HepG2 (cell line): ENCODE results near the gene ALK. TPM values are rescaled to one million over a fixed set of nuclear protein-coding genes. Genes with fewer than 3 reads are reported as not detected.

ENCODE experiments used
- ATAC-seq: fragments of 200-7000 bp; cut with Tn5 transposase; 3 replicates; pipeline ENCODE4 v1.9.1; 2020; ENCODE audit warnings: mild to moderate bottlenecking, moderate library complexity
- BruUV-seq: library from RNA; stranded (reverse); fragments of 400-500 nt; replicated peaks from 2 replicates; lab custom pipeline; 2021; lab: Mats Ljungman, UMichigan
- CTCF ChIA-PET: fragments of 300-600 bp; formaldehyde crosslinking; extraction: SDS; loops from one replicate; lab custom pipeline; 2021; ENCODE audit warnings: low total read pairs, inconsistent platforms, low intra/inter-chr PET ratio; lab: Yijun Ruan, JAX
- POLR2A ChIA-PET: fragments of 350-600 bp; sonication (Branson Sonifier 250); formaldehyde crosslinking; loops from one replicate; lab custom pipeline; 2020; ENCODE audit warnings: antibody characterized with exemption, inconsistent platforms; lab: Yijun Ruan, JAX
- DNase-seq: peaks from one replicate; pipeline ENCODE4 v3.0.0-alpha.2; 2015; ENCODE audit warnings: low spot score
- FAIRE-seq: peaks from 3 replicates; lab custom pipeline; 2011; peaks lifted over from hg19 to GRCh38; lab: Jason Lieb, UNC
- H2AFZ ChIP-seq: one replicate; pipeline ENCODE4 v1.6.1; 2011; ENCODE audit warnings: low read length, inconsistent platforms
- H3K27ac ChIP-seq: fragments of 300-600 bp; 3 replicates; pipeline ENCODE4 v1.8.0; 2011; ENCODE audit warnings: mixed run types, mild to moderate bottlenecking, mixed read lengths, low read length, inconsistent platforms; ENCODE audit not compliant: insufficient read depth; ENCODE audit errors: extremely low read length
- H3K27me3 ChIP-seq, 2 experiments: fragments of 200-600 bp in 1 of 2; 2 replicates in 1 of 2; 3 replicates in 1 of 2; pipeline versions ENCODE4 v1.6.0 to v1.8.0; 2011; ENCODE audit warnings: low read length in 2 of 2, mild to moderate bottlenecking in 2 of 2, moderate library complexity in 2 of 2, inconsistent platforms in 1 of 2; ENCODE audit not compliant: insufficient read depth in 2 of 2, control insufficient read depth in 1 of 2
- H3K36me3 ChIP-seq, 2 experiments: fragments of 200-600 bp in 1 of 2; replicated peaks in 1 of 2; 2 replicates in 1 of 2; 3 replicates in 1 of 2; pipeline versions ENCODE4 v1.5.1 to v1.8.0; 2011; ENCODE audit warnings: low read length in 2 of 2, inconsistent platforms in 1 of 2; ENCODE audit not compliant: insufficient read depth in 2 of 2, control insufficient read depth in 1 of 2
- H3K4me1 ChIP-seq: 2 replicates; pipeline ENCODE4 v1.5.1; 2012; ENCODE audit warnings: low read length, inconsistent platforms; ENCODE audit not compliant: insufficient read depth
- H3K4me2 ChIP-seq: 2 replicates; pipeline ENCODE4 v1.6.0; 2011; ENCODE audit warnings: low read depth, low read length, inconsistent platforms
- H3K4me3 ChIP-seq, 3 experiments: fragments of 200-600 bp in 1 of 3; sonication (generic), shearing (Covaris generic) in 1 of 3; replicated peaks in 1 of 3; 2 replicates each; pipeline ENCODE4 v1.5.1; 2011 to 2016; ENCODE audit warnings: low read length in 3 of 3, inconsistent platforms in 2 of 3, low read depth in 2 of 3, mild to moderate bottlenecking in 2 of 3, control low read depth in 1 of 3, mixed read lengths in 1 of 3; ENCODE audit not compliant: insufficient read depth in 1 of 3
- H3K79me2 ChIP-seq: one replicate; pipeline ENCODE4 v1.6.1; 2011; ENCODE audit warnings: low read length, inconsistent platforms; ENCODE audit not compliant: insufficient read depth
- H3K9ac ChIP-seq: 2 replicates; pipeline ENCODE4 v1.6.0; 2011; ENCODE audit warnings: mild to moderate bottlenecking, low read depth, low read length, inconsistent platforms; ENCODE audit not compliant: insufficient read depth
- H3K9me3 ChIP-seq: 2 replicates; pipeline ENCODE4 v1.5.1; 2012; ENCODE audit warnings: mild to moderate bottlenecking, low read length
- H4K20me1 ChIP-seq: 2 replicates; pipeline ENCODE4 v1.6.0; 2011; ENCODE audit warnings: inconsistent platforms, mild to moderate bottlenecking, low read length, moderate library complexity; ENCODE audit not compliant: insufficient read depth
- ASH2L ChIP-seq: fragments of 300-600, 200-600 bp; sonication (generic); IDR thresholded peaks from 2 replicates; pipeline ENCODE4 v1.7.0; 2017; ENCODE audit warnings: low read depth, mild to moderate bottlenecking, moderate library complexity, mixed read lengths, low read length; ENCODE audit not compliant: insufficient read length
- ATF7 ChIP-seq, 2 experiments: fragments of 450-650 bp in 1 of 2; sonication (generic) in 1 of 2; formaldehyde crosslinking in 1 of 2; IDR thresholded peaks; 2 replicates each; pipeline versions ENCODE4 v1.4.0 to v1.6.1; 2016 to 2020; ENCODE audit warnings: antibody characterized with exemption in 1 of 2, mild to moderate bottlenecking in 1 of 2, missing genetic modification reagents in 1 of 2
- CREM ChIP-seq, 2 experiments: sonication (generic) in 1 of 2; formaldehyde crosslinking in 1 of 2; IDR thresholded peaks; 2 replicates each; pipeline versions ENCODE4 v1.4.0 to v1.6.1; 2016 to 2020; ENCODE audit warnings: antibody characterized with exemption in 1 of 2, mild to moderate bottlenecking in 1 of 2, missing genetic modification reagents in 1 of 2
- DNMT1 ChIP-seq: sonication (generic); formaldehyde crosslinking; IDR thresholded peaks from 2 replicates; pipeline ENCODE4 v1.5.1; 2020; ENCODE audit warnings: mild to moderate bottlenecking, missing genetic modification reagents
- FOXJ3 ChIP-seq: sonication (generic); formaldehyde crosslinking; IDR thresholded peaks from 2 replicates; pipeline ENCODE4 v1.4.0; 2020; ENCODE audit warnings: missing genetic modification reagents, mild to moderate bottlenecking, borderline replicate concordance
- MEIS2 ChIP-seq: sonication (generic); formaldehyde crosslinking; IDR thresholded peaks from 2 replicates; pipeline ENCODE4 v1.9.0; 2021; ENCODE audit warnings: mild to moderate bottlenecking, missing genetic modification reagents
- NCOR1 ChIP-seq: fragments of 200-600 bp; sonication (generic); IDR thresholded peaks from 2 replicates; pipeline ENCODE4 v1.7.0; 2017; ENCODE audit warnings: antibody characterized with exemption, low read length, borderline replicate concordance
- PREB ChIP-seq: sonication (generic); formaldehyde crosslinking; IDR thresholded peaks from 2 replicates; pipeline ENCODE4 v1.4.0; 2020; ENCODE audit warnings: missing genetic modification reagents
- SALL2 ChIP-seq: sonication (generic); formaldehyde crosslinking; IDR thresholded peaks from 2 replicates; pipeline ENCODE4 v1.8.1; 2023; ENCODE audit warnings: mild to moderate bottlenecking, missing genetic modification reagents, inconsistent platforms
- ZNF552 ChIP-seq: sonication (generic); formaldehyde crosslinking; IDR thresholded peaks from 2 replicates; pipeline ENCODE4 v1.9.0; 2022; ENCODE audit warnings: missing genetic modification reagents, mild to moderate bottlenecking, borderline replicate concordance
- WGBS: methylation state at CpG from one replicate; pipeline ENCODE4 v1.1.6; 2017; ENCODE audit warnings: low lambda C conversion rate; 5-methylcytosine and 5-hydroxymethylcytosine counted together
- in situ Hi-C: cut with HindIII; loops from 2 replicates; pipeline ENCODE4 v1.10.0; 2017; ENCODE audit warnings: low pct_unique_long_range_greater_than_20kb; ENCODE audit not compliant: extremely low pct_ligation_motif_present
- intact Hi-C: fragments of 100-400 bp; cut with micrococcal nuclease; formaldehyde crosslinking; loops from one replicate; pipeline ENCODE4 v1.10.0; 2022; ENCODE audit not compliant: unreplicated experiment
- polyA plus RNA-seq, 8 experiments: library from polyadenylated mRNA; depleted of rRNA in 3 of 8; stranded (reverse) in 7 of 8; unstranded in 1 of 8; fragments of >200 nt; fragmentation: Illumina TruSeq in 4 of 8; extraction: Trizol in 4 of 8; gene quantifications; 2 replicates each; pipeline versions ENCODE4 v1.2.1 to v1.2.3, GENCODE V29; 2011 to 2016; ENCODE audit warnings: low read depth in 4 of 8, missing spikeins in 1 of 8, mixed read lengths in 1 of 8; ENCODE audit not compliant: insufficient read depth in 1 of 8
- total RNA-seq, 5 experiments: library from RNA; depleted of rRNA; stranded (reverse); fragments of >200 nt; fragmentation: Illumina TruSeq; extraction: Trizol; gene quantifications; 2 replicates each; pipeline ENCODE4 v1.2.3, GENCODE V29; 2016; ENCODE audit warnings: low read depth in 1 of 5
- TF ChIP-seq, protein P1 (sequence below): sonication (generic); formaldehyde crosslinking; IDR thresholded peaks from 2 replicates; pipeline ENCODE4; 2020; ENCODE audit warnings: missing genetic modification reagents, mild to moderate bottlenecking, borderline replicate concordance
- TF ChIP-seq, protein P2 (sequence below): sonication (generic); formaldehyde crosslinking; IDR thresholded peaks from 2 replicates; pipeline ENCODE4 v1.5.1; 2020; ENCODE audit warnings: missing genetic modification reagents, mild to moderate bottlenecking, borderline replicate concordance

ALK gene
- total and polyA plus RNA-seq, 2 of the 13 experiments (the other 11 are each of a cell fraction or from before 2014, with no cell fraction given) = not detected

- H3K9me3 ChIP-seq = no peaks in the 10 kb centered on the region
- no peaks in the 10 kb centered on the region for H3K4me1 ChIP-seq
- POLR2A ChIA-PET = no interaction called here
- DNase-seq (no peak), ATAC-seq (no peak)
- H3K27me3 ChIP-seq = no peaks in the 10 kb centered on the region; a peak in 1 of 5 replicates
- no peak overlapping the region for H3K4me2 ChIP-seq
- H3K36me3 ChIP-seq = no peaks in the 10 kb centered on the region
- intact Hi-C loops = no loop called here
- H3K27ac ChIP-seq = no peak overlapping the region
- 0% methylated on average over 2 of the region's 2 CpGs for WGBS
- H2AFZ ChIP-seq = no peak overlapping the region
- TF ChIP-seq ASH2L (no peak), ZNF552 (no peak), ATF7 (IDR thresholded peaks at IDR 0.05) (peak; percentile 57), ATF7 (CRISPR knock-in tag; IDR thresholded peaks at IDR 0.05) (no peak)
- TF ChIP-seq, protein P1, sequence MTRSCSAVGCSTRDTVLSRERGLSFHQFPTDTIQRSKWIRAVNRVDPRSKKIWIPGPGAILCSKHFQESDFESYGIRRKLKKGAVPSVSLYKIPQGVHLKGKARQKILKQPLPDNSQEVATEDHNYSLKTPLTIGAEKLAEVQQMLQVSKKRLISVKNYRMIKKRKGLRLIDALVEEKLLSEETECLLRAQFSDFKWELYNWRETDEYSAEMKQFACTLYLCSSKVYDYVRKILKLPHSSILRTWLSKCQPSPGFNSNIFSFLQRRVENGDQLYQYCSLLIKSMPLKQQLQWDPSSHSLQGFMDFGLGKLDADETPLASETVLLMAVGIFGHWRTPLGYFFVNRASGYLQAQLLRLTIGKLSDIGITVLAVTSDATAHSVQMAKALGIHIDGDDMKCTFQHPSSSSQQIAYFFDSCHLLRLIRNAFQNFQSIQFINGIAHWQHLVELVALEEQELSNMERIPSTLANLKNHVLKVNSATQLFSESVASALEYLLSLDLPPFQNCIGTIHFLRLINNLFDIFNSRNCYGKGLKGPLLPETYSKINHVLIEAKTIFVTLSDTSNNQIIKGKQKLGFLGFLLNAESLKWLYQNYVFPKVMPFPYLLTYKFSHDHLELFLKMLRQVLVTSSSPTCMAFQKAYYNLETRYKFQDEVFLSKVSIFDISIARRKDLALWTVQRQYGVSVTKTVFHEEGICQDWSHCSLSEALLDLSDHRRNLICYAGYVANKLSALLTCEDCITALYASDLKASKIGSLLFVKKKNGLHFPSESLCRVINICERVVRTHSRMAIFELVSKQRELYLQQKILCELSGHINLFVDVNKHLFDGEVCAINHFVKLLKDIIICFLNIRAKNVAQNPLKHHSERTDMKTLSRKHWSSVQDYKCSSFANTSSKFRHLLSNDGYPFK (CRISPR knock-in tag) = no peak
- TF ChIP-seq, all 625 proteins: peak for 1
- no peak overlapping the region for H3K9ac ChIP-seq
- no peak overlapping the region for H3K4me3 ChIP-seq
- in situ Hi-C loops = loop anchor here (25.0 kb wide), 1 partner anchor 844 kb away; the partner anchor contains the start of gene TOGARAM2
- no peaks in the 10 kb centered on the region for H3K79me2 ChIP-seq
- no peak for FAIRE-seq
- BruUV-seq = no TSS peak
- CTCF ChIA-PET = no interaction called here
- H4K20me1 ChIP-seq = no peaks in the 10 kb centered on the region
Observed at GRCh38 chr2:29831560-29831959, 89.8 kb downstream of the ALK start.

DNA sequence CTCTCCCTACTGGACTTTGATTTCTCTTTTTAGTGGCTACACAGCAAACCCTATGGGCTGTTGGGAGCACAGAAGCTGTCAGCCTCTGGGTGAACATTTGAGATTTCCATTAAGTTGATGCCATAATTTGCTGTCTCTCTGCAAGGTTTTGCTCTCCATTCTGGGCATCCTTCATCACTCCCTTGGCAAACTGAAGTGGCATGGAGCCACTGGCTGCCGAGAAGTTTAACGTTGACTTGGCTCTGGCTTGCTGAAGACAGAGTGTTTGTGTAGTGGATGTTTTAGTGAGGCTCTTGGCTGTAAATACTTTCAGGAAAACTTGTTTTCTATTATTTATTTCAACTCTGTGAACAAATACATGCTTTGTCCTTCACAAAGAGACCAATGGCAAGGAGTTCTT lies 91.5 kb downstream of the ALK start:
- H3K9ac ChIP-seq = no peak overlapping the region
- DNase-seq (no peak), FAIRE-seq (no peak), ATAC-seq (no peak)
- intact Hi-C loops = no loop called here
- POLR2A ChIA-PET = no interaction called here
- BruUV-seq = no TSS peak
- no peak overlapping the region for H3K27ac ChIP-seq
- H3K9me3 ChIP-seq = no peaks in the 10 kb centered on the region
- no peak overlapping the region for H3K4me3 ChIP-seq
- 47% methylated on average over 2 of the region's 2 CpGs for WGBS
- H4K20me1 ChIP-seq = no peaks in the 10 kb centered on the region
- H3K4me1 ChIP-seq = no peaks in the 10 kb centered on the region
- in situ Hi-C loops = loop anchor here (25.0 kb wide), 1 partner anchor 843 kb away; the partner anchor contains the start of gene TOGARAM2
- no peaks in the 10 kb centered on the region for H3K79me2 ChIP-seq
- H3K36me3 ChIP-seq = no peaks in the 10 kb centered on the region
- H3K27me3 ChIP-seq = no peaks in the 10 kb centered on the region; a peak in 1 of 5 replicates
- CTCF ChIA-PET = no interaction called here
- no peak overlapping the region for H2AFZ ChIP-seq
- H3K4me2 ChIP-seq = no peak overlapping the region
- no peak for TF ChIP-seq MEIS2 (CRISPR knock-in tag)
- TF ChIP-seq CREM (IDR thresholded peaks at IDR 0.05) = no peak
- TF ChIP-seq CREM (CRISPR knock-in tag; IDR thresholded peaks at IDR 0.05) = no peak
- TF ChIP-seq SALL2 = no peak
- no peak for TF ChIP-seq FOXJ3
- TF ChIP-seq, protein P2, sequence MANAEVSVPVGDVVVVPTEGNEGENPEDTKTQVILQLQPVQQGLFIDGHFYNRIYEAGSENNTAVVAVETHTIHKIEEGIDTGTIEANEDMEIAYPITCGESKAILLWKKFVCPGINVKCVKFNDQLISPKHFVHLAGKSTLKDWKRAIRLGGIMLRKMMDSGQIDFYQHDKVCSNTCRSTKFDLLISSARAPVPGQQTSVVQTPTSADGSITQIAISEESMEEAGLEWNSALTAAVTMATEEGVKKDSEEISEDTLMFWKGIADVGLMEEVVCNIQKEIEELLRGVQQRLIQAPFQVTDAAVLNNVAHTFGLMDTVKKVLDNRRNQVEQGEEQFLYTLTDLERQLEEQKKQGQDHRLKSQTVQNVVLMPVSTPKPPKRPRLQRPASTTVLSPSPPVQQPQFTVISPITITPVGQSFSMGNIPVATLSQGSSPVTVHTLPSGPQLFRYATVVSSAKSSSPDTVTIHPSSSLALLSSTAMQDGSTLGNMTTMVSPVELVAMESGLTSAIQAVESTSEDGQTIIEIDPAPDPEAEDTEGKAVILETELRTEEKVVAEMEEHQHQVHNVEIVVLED (CRISPR knock-in tag) = no peak
- TF ChIP-seq DNMT1 (CRISPR knock-in tag) = no peak
- no peak for TF ChIP-seq PREB (CRISPR knock-in tag)
- no peak for TF ChIP-seq NCOR1
